Chondrocyte (in vitro differentiated cells): ENCODE measurements around the gene HERC6. TPM values are rescaled to one million over a fixed set of nuclear protein-coding genes. Genes with fewer than 3 reads are reported as not detected.

Experiments used
- DNase-seq: peaks from one replicate; pipeline ENCODE4 v3.0.0; 2021; ENCODE audit warnings: mixed read lengths, low spot score
- H3K27ac Mint-ChIP-seq: one replicate; pipeline ENCODE4 v1.8.0; 2021; ENCODE audit warnings: mild to moderate bottlenecking, moderate library complexity, mixed read lengths; ENCODE audit not compliant: unreplicated experiment
- H3K27me3 Mint-ChIP-seq: 2 replicates; pipeline ENCODE4 v1.8.0; 2021; ENCODE audit warnings: low read depth, mixed read lengths
- H3K36me3 Mint-ChIP-seq: 2 replicates; pipeline ENCODE4 v1.8.0; 2021; ENCODE audit warnings: low read depth, mixed read lengths
- H3K4me1 Mint-ChIP-seq: 2 replicates; pipeline ENCODE4 v1.8.0; 2021; ENCODE audit warnings: low read depth, mild to moderate bottlenecking, mixed read lengths
- H3K4me3 Mint-ChIP-seq: one replicate; pipeline ENCODE4 v1.8.0; 2021; ENCODE audit warnings: mild to moderate bottlenecking, moderate library complexity, mixed read lengths; ENCODE audit not compliant: unreplicated experiment
- H3K9me3 Mint-ChIP-seq: 2 replicates; pipeline ENCODE4 v1.8.0; 2021; ENCODE audit warnings: low read depth, mixed read lengths
- total RNA-seq: library from RNA; stranded (reverse); gene quantifications from 3 replicates; pipeline ENCODE4 v1.2.1, GENCODE V29; 2021
- TF ChIP-seq, protein P1 (sequence below): fragments of 200-600 bp; sonication (generic); IDR thresholded peaks from 2 replicates; pipeline ENCODE4 v1.5.0; 2021; ENCODE audit warnings: antibody characterized with exemption, mild to moderate bottlenecking, moderate library complexity

HERC6 gene
- total RNA-seq, 1 donor from 2014 or later = 1.0 TPM

DNA sequence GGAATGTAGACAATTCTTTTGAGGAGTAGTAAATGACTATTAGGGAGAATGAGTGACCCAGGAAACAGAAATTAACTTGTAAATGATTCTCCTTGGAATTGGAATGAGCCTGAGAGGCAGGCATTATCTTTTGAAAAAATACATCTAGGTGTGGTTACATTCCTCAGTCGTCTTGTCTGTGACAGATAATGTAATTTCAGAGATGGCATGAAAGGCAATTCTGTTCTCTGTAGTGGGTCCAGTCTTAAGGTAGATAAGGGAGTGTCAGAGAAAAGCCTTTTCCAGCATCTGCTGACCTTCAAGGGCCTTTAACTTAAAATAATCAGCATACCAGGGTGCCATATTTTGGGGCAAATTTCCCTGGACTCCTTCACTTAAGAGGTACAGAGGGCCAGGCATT, 35.1 kb downstream of the HERC6 start:
- H3K4me1 Mint-ChIP-seq = peaks cover 5% of the 10 kb centered on the region
- TF ChIP-seq, protein P1, sequence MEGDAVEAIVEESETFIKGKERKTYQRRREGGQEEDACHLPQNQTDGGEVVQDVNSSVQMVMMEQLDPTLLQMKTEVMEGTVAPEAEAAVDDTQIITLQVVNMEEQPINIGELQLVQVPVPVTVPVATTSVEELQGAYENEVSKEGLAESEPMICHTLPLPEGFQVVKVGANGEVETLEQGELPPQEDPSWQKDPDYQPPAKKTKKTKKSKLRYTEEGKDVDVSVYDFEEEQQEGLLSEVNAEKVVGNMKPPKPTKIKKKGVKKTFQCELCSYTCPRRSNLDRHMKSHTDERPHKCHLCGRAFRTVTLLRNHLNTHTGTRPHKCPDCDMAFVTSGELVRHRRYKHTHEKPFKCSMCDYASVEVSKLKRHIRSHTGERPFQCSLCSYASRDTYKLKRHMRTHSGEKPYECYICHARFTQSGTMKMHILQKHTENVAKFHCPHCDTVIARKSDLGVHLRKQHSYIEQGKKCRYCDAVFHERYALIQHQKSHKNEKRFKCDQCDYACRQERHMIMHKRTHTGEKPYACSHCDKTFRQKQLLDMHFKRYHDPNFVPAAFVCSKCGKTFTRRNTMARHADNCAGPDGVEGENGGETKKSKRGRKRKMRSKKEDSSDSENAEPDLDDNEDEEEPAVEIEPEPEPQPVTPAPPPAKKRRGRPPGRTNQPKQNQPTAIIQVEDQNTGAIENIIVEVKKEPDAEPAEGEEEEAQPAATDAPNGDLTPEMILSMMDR = no peak

GRCh38 chr4:88414755-88415154, 36.1 kb downstream of the HERC6 start:
- H3K9me3 Mint-ChIP-seq = no peaks in the 10 kb centered on the region
- H3K36me3 Mint-ChIP-seq = no peaks in the 10 kb centered on the region
- no peak overlapping the region for H3K4me3 Mint-ChIP-seq
- no peak overlapping the region for H3K27ac Mint-ChIP-seq
- H3K27me3 Mint-ChIP-seq = no peaks in the 10 kb centered on the region
- H3K4me1 Mint-ChIP-seq = peaks cover 5% of the 10 kb centered on the region
- no peak for DNase-seq
- TF ChIP-seq, protein P1 = no peak

More for the DNA sequence above, 35.1 kb downstream of the HERC6 start:
- DNase-seq = no peak
- no peaks in the 10 kb centered on the region for H3K9me3 Mint-ChIP-seq
- no peak overlapping the region for H3K4me3 Mint-ChIP-seq
- H3K36me3 Mint-ChIP-seq = no peaks in the 10 kb centered on the region
- H3K27ac Mint-ChIP-seq = no peak overlapping the region
- H3K27me3 Mint-ChIP-seq = no peaks in the 10 kb centered on the region

GRCh38 chr4:88415982-88416381, 37.3 kb downstream of the HERC6 start:
- Mint-ChIP-seq H3K36me3 (no peaks in the 10 kb centered on the region), H3K4me3 (no peak overlapping the region), H3K27ac (no peak overlapping the region), H3K27me3 (no peaks in the 10 kb centered on the region), H3K9me3 (no peaks in the 10 kb centered on the region), H3K4me1 (peaks cover 5% of the 10 kb centered on the region)
- no peak for DNase-seq
- TF ChIP-seq, protein P1 = no peak

DNA sequence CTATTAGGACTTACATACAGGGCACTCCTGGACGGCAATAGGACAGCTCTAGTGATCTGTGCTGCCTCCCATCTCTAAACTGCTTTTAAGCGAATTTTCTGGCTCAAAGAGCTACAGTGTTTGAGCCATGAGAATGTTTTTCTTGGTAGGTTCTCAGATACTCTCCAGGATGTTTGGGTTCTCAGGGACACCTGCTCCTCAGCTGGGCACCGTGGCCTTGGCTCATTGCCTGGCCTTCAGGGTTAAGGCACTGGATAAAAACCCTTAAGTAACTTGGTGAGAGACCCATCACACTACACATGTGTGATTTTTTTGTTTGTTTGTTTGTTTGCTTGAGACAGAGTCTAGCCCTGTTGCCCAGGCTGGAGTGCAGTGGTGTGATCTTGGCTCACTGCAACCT, 39.8 kb downstream of the HERC6 start:
- no peaks in the 10 kb centered on the region for H3K36me3 Mint-ChIP-seq
- peaks cover 5% of the 10 kb centered on the region for H3K4me1 Mint-ChIP-seq
- no peaks in the 10 kb centered on the region for H3K27me3 Mint-ChIP-seq
- TF ChIP-seq, protein P1 = no peak
- no peak overlapping the region for H3K27ac Mint-ChIP-seq
- H3K9me3 Mint-ChIP-seq = no peaks in the 10 kb centered on the region
- DNase-seq = no peak
- H3K4me3 Mint-ChIP-seq = no peak overlapping the region

DNA sequence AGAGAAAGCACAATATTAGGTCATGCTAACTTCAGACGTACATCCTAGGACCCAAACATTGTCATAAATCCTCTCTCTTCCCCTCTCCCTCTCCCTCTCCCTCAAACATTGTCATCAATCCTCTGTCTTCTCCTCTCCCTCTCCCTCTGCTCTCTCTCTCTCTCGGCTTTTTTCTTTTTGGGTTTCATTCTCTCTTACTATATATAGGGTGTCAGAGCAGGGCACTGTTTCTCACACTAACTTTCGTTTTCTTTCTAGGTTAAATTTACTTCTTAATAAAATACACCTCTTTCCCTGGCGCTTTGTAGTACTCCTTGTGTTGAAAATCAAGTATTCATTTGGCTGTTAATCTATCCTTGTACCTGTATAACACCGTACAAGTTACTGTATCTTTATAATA, 41.2 kb downstream of the HERC6 start:
- Mint-ChIP-seq H3K27ac (no peak overlapping the region), H3K27me3 (no peaks in the 10 kb centered on the region), H3K4me3 (no peak overlapping the region), H3K4me1 (peaks cover 5% of the 10 kb centered on the region), H3K36me3 (no peaks in the 10 kb centered on the region), H3K9me3 (no peaks in the 10 kb centered on the region)
- no peak for DNase-seq
- TF ChIP-seq, protein P1 = no peak
